Right lung (tissue), 10 donors: ENCODE results near the gene TMEM232. TPM values are rescaled to one million over a fixed set of nuclear protein-coding genes. Genes with fewer than 3 reads are reported as not detected.
"Not testable (repeated sequence)": the region's sequence is repeated elsewhere in the genome, so short reads cannot be mapped to it uniquely, and the experiment has no call there.

Experiments used
- DNase-seq, 2 donors: peaks; one replicate each; pipeline ENCODE4 v3.0.0-alpha.2; 2013
- long read RNA-seq, 8 donors: transcript quantifications; one replicate each; lab custom pipeline, GENCODE V29; 2026
- polyA plus RNA-seq, 5 donors: library from polyadenylated mRNA; unstranded; fragments of 120-200 nt; gene quantifications; one replicate each; pipeline versions ENCODE4 v1.2.1 to v1.2.3, GENCODE V29; 2013; ENCODE audit warnings: inconsistent platforms in 1 of 5, low replicate concordance in 1 of 5; ENCODE audit not compliant: insufficient read length in 5 of 5, insufficient read depth in 1 of 5

TMEM232 gene
- 1 to 10 TPM; 5.1 to 9.1 (median 5.6) TPM for polyA plus RNA-seq
- long read RNA-seq, donor 1 = 0 reads
- long read RNA-seq, donor 2 = 0 reads
- long read RNA-seq, donor 3 = 0 reads
- long read RNA-seq, donor 4, partial matches to known transcripts = 0 of 9 reads
- long read RNA-seq, donor 4, other reads (novel, unspliced or antisense) = 9 of 9 reads
- long read RNA-seq, donor 5, partial matches to known transcripts = 0 of 1 reads
- long read RNA-seq, donor 5, other reads (novel, unspliced or antisense) = 0 of 1 reads
- long read RNA-seq, donor 6, partial matches to known transcripts = 0 of 1 reads
- long read RNA-seq, donor 6, other reads (novel, unspliced or antisense) = 0 of 1 reads
- long read RNA-seq, donor 7 = 0 reads
- long read RNA-seq, donor 8 = 0 reads

DNA sequence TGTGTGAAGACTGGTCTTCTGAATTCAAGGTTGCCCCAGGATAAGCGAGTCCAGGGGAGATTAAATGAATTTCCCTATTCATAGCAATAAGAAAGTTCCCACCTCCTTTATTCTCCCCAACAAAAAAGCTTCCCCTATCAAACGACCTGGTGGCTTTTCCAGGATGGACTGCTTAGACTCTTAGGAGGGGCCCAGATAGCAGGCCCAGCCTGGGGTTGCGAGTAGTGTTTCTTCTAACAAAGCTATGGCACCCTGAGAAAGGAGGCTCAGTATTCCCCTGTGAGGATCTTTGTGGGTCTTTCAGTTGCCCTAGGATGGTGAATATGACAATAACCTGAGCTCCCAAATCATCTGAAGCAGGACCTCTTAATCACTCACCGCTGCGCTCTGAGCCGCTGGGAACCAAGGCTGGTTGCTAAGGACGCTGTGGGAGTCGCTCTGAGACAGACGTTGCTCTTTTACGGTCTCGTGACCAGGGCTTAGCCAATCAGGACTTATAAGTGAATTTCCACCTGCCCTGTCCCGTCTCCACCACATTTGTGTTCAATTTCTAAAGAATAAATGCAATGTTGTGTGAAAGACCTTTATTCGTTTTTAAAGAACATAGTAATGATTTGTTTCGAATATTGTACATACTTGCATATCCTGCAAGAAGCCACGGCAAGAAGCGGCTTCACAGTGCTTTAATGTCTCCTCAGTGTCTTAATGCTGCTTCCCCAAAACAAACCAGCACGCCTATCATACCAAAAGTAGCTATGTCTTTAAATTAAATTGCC lies at the start of gene TMEM232:
TSS of gene TMEM232 (minus strand) at position 423 of the 776 bp plus-strand sequence. CDS start 59,319 bp downstream, outside the sequence.
- DNase-seq = peak; percentile 40 to 42

DNA sequence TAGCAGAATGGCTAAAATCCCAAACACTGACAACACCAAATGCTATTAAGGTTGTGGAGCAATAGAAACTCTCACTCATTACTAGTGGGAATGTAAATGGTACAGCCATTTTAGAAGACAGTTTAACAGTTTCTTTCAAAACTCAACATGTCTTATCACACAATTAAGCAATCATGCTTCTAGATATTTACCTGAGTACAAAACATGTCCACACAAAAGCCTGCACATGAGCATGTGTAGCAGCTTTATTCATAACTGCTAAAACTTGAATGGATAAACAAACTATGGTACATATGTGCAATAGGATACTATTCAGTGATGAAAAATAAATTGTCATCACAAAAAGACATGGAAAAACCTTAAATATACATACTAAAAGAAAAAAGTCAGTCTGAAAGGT lies 43.8 kb upstream of the TMEM232 start:
- DNase-seq = no peak

DNA sequence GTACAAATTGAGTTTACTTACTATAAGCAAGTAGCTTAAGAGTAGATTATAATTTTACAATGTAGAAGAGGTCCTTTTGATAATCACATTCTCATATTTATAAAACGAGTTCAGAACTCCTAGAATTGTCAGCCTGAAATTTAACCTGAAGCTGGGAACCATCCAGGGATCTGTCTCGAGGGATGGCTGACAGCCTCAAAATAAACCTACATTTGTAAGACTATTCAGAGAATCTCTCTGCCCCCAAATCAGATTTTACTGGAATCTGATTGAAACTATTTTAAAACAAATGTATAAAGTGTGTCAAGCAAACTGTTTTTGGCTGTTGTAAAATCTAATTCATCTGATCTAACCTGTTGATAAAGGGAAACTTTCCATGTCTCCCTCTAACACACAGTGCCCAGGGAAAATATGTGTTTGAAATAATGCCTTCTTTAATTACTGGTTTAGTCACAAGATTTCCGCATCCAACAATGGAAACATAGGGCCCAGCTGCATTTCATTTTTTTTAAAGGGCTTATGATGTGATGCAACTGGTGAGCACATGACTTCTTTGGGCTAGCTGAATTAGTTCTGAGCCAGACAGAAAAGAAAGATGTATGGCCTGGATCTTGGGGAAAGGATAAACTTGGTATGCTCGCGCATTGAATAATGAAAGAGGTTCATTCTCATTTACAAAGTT lies 42.7 kb upstream of the TMEM232 start:
- DNase-seq = no peak

GRCh38 chr5:110768138-110768860 lies 41.8 kb upstream of the TMEM232 start:
- DNase-seq = no peak

DNA sequence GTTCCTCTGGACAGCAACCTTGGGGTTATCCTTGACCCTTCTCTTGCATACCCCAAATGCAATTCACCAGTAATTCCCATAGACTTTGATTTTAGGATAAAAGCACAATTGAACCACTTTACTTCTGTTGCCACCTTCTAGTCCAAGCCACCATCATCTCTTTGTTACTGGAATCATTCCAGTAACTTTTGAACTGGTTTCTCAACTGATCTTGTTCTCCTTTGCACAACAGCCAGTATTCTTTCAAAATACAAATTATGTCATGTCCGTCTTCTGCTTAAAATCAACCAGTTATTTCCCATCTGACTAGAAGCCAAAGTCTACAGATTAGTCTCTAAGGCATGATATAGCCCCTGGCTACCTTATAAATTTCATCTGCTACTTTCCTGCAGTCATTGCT lies 33.7 kb upstream of the TMEM232 start:
- no peak for DNase-seq

GRCh38 chr5:110757118-110757729 lies 30.8 kb upstream of the TMEM232 start:
- no peak for DNase-seq

DNA sequence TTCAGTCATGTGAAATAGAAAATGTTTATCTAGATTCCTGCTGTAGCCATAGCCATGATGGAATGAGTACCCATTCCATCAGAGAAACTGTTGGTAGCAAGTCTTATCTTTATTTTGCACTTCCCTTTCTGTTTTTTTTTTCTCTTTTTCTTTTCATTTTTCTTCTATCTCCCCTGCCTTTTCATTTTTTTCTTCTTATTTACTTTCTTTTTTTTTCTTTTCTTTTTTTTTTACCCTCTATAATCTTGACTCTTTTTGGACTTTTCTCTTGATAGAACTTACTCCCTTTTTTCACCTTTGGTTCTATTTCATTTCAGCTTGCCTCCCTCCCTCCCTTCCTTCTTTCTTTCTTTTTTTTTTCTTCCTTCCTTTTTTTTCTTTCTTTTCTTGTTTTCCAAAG lies 27.7 kb upstream of the TMEM232 start:
- no peak for DNase-seq

GRCh38 chr5:110753600-110753999 lies 27.1 kb upstream of the TMEM232 start:
- no peak for DNase-seq

GRCh38 chr5:110752953-110753352 lies 26.5 kb upstream of the TMEM232 start:
- DNase-seq = no peak

DNA sequence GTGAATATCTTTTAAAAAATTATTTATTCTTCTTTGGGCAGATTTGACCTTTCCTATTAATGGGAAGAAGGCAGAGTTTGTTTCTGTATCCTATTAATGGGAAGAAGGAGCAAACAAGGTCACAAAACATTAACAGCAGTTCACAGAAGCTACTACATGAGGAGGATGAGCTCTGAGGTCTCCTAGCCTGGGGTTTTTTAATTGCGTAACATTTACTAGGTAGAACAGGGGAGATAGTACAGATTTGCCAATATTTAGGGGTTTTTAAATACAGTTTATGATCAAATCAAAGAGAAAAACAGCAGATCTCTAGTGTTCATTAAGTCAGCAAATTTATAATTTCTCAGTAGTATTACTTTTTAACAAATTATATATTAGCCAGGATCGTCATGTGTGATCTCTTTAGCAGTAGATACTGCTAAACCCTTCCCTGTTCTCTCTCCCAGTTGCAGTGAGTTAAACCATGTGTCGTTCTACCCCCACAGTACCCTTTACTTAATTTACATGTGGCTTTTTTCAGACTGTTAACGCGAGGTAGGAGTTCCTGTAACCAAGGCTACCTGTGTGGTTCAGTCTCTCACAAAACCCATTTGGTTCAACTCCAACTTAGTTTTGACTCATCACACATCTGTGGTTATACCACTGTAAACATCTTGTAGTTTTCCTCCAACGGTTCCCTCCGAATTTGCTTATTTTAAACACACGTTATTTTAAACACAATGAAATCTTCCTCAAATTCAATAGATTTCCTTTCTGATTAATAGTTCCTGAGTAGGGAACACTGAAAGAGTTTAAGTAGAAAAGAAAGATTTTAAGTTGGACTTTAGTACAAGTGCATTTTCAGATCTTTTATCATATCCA lies 25.7 kb upstream of the TMEM232 start:
- no peak for DNase-seq

DNA sequence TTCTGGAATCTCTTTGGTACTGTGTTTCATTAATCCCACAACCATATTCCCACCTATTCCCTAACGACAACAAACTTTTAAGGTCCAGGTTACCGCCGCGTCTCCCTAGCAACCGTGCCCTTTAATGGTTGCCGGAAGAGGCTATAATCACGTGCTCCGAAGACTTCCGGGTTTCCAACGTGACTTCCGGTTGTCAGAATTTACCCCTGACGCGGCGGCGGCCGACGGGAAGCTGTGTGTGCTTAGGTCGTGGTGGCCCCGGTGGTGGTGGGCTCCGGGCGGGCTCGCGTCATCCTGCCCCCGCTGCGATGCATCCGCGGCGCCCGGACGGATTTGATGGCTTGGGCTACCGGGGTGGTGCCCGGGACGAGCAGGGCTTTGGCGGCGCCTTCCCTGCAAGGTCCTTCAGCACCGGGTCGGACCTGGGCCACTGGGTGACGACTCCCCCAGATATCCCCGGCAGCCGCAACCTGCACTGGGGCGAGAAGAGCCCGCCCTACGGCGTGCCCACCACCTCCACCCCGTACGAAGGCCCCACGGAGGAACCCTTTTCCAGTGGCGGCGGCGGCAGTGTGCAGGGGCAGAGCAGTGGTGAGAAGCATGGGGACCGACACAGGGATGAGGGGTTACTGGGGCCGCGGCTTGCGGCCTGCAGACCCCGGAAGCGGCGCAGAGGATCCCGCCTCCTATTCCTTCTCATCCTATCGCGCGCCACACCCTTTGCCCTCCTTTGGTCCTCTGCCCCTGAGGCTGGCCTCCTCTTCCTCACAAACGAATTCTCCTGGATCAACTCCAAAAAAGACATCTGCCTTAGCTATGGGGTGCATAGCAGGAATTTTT lies 12.6 kb upstream of the TMEM232 start, which contains the start of gene SLC25A46:
TSS of gene SLC25A46 (plus strand) at position 196 of the 840 bp plus-strand sequence. CDS start at position 309, 113 bp downstream.
- DNase-seq = peak; percentile 87 to 88

DNA sequence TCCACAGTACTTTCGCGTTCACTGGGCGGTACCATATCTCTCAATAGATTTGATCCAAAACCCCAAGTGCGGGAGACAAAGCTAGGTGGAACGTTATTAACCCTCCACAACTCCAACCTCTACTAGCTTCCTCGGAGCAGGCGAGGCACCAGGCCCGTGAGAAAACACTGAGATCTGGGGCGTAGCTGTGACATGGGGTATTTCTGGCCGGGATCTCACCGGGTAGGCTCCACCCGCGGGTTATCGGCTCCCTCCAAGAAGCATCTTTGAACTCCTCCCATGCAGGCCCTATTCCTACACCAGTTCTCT lies 12.0 kb upstream of the TMEM232 start:
- no peak for DNase-seq

GRCh38 chr5:110736753-110737152 lies 10.3 kb upstream of the TMEM232 start:
- no peak for DNase-seq

DNA sequence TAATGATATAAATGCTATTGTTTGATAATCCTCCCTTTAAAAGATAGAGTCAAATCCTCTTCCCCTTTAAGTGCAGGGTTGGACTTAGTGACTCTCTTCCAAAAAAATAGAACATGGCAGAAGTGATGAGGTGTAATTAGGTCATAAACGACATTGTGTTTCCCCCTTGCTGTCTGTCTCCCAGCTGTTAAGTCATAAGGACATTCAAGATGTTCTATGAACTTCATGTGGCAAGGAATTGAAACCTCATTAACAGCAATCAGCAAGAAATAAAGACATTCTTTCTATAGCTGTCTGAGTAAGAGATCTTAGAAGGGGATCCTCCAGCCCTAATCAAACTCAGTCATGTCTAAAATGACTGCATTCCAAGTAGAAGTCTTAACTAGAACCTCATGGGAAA lies 9.1 kb upstream of the TMEM232 start:
- peak in 1 of 2 donors; percentile 52 for DNase-seq

DNA sequence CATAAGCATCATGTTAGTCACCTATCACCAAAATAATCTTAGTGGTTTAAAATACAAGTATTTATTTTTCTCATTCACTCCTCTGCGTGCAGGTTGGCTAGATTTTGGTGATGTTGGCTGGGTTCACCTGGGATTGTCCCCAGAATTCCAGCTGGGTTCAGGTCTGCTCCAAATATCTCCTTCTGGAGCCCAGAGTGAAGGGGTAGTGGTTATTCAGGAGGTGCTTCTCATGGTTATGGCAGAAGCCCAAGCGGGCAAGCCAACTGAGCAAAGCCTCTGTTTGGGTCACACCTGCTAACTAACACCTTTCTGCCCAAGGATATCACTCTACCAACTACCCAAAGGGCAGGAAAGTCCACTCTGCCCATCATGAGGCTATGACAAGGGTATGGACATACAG lies 7.6 kb upstream of the TMEM232 start:
- no peak for DNase-seq

- DNase-seq = not testable (repeated sequence)
Observed at GRCh38 chr5:110731499-110731898, 5.0 kb upstream of the TMEM232 start.

GRCh38 chr5:110727025-110727314 lies 499 bp upstream of the TMEM232 start:
- DNase-seq = no peak

GRCh38 chr5:110718311-110718710 lies 8.2 kb downstream of the TMEM232 start:
- no peak for DNase-seq
